Tongue (tissue), 2 donors: Measurements from ENCODE around the gene MTHFR. TPM values are rescaled to one million over a fixed set of nuclear protein-coding genes. Genes with fewer than 3 reads are reported as not detected.

Experiments
- DNase-seq: peaks from one replicate; pipeline ENCODE4 v3.0.0-alpha.2; 2015
- total RNA-seq: library from RNA; depleted of rRNA; stranded (reverse); fragments of >200 nt; gene quantifications from one replicate; pipeline ENCODE4 v1.2.3, GENCODE V29; 2014

Gene MTHFR
- total RNA-seq, 1 donor from 2014 or later: 54.4 TPM

- no peak for DNase-seq
Observed at GRCh38 chr1:11780380-11781147, 25.2 kb downstream of the MTHFR start.

GRCh38 chr1:11779715-11780379, 25.9 kb downstream of the MTHFR start:
- DNase-seq: no peak

GRCh38 chr1:11778844-11779623, 26.7 kb downstream of the MTHFR start:
- DNase-seq: no peak

GRCh38 chr1:11778336-11778735, 27.4 kb downstream of the MTHFR start:
- no peak for DNase-seq

GRCh38 chr1:11777658-11778322, 28.0 kb downstream of the MTHFR start:
- no peak for DNase-seq

GRCh38 chr1:11774753-11775152, 31.0 kb downstream of the MTHFR start:
- DNase-seq: no peak

GRCh38 chr1:11772458-11772857, 33.3 kb downstream of the MTHFR start:
- DNase-seq: no peak

GRCh38 chr1:11771481-11772043, 34.2 kb downstream of the MTHFR start:
- DNase-seq: no peak

- DNase-seq: no peak
Observed at GRCh38 chr1:11770011-11770410, 35.8 kb downstream of the MTHFR start.

GRCh38 chr1:11769274-11769673, 36.5 kb downstream of the MTHFR start:
- DNase-seq: no peak

- DNase-seq: peak; percentile 16
Observed at GRCh38 chr1:11768821-11769220, 36.9 kb downstream of the MTHFR start.

GRCh38 chr1:11767922-11768704, 37.7 kb downstream of the MTHFR start:
- peak; percentile 92 for DNase-seq

- no peak for DNase-seq
Observed at GRCh38 chr1:11766429-11766776, 39.4 kb downstream of the MTHFR start.

- no peak for DNase-seq
Observed at GRCh38 chr1:11765661-11766428, 39.9 kb downstream of the MTHFR start.

GRCh38 chr1:11764519-11764918, 41.2 kb downstream of the MTHFR start:
- DNase-seq: no peak

- no peak for DNase-seq
Observed at GRCh38 chr1:11764115-11764514, 41.6 kb downstream of the MTHFR start.

- DNase-seq: no peak
Observed at GRCh38 chr1:11761988-11762406, 43.8 kb downstream of the MTHFR start, which contains the start of gene C1orf167. TSS of gene C1orf167 (plus strand) at chr1:11762193. CDS start at chr1:11764401, 2,208 bp downstream.

GRCh38 chr1:11761285-11761684, 44.5 kb downstream of the MTHFR start:
- DNase-seq: no peak

- DNase-seq: no peak
Observed at GRCh38 chr1:11759791-11760190, 46.0 kb downstream of the MTHFR start.

- no peak for DNase-seq
Observed at GRCh38 chr1:11757047-11757446, 48.7 kb downstream of the MTHFR start.
